ENCODE measurements around the gene SORBS2.

Gene SORBS2

DNA sequence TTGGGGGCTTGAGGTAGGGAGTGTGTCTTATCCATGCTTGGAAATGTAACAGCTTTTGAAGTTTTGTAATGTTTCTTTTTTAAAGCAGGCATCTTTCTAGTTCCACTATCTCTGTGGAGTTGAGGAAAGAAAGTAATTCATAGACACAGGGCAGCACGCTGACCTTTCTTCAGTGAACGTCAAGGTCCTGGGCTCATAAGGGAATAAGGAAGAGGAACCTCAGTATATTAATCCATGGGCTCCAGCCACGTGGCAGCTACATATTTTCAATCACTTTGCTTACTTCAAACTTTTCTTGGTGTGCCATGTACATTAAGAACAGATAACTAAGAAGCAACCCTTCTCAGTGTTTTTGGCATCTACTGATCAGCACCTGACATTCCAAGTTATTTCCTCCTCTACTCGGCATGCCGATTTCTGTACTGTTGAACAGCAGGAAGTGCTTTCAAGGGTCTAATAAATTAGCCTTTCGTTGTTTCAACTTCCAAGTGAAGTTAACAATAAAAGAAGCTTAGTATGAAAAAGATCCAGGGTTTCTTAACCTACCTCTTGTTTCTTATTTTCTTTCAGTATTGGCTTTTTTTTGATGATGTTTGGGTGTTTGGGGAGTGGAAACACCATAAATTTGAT lies 88.2 kb downstream of the SORBS2 start:
- Histone ChIP-seq H3K4me2 (ENCODE audit: insufficient read depth, low read length) (no peak overlapping the region), H3K27ac (ENCODE audit: low read length) (no peak overlapping the region), H2AFZ (ENCODE audit: low read depth, low read length) (no peak overlapping the region), H4K20me1 (ENCODE audit: insufficient read depth, low read length) (no peaks in the 10 kb centered on the region), H3K27me3 (ENCODE audit: insufficient read depth, low read length, poor library complexity) (no peaks in the 10 kb centered on the region), H3K79me2 (ENCODE audit: insufficient read depth, low read length) (no peaks in the 10 kb centered on the region), H3K36me3 (ENCODE audit: insufficient read depth, low read length) (no peaks in the 10 kb centered on the region), H3K9me3 (ENCODE audit: insufficient read depth, low read length, severe bottlenecking) (no peaks in the 10 kb centered on the region), H3K4me3 (ENCODE audit: low read depth in 1 of 2, low read length in 2 of 2) (no peak overlapping the region), H3K4me1 (ENCODE audit: insufficient read depth, low read length) (no peaks in the 10 kb centered on the region), H3K9ac (ENCODE audit: low read depth, low read length) (no peak overlapping the region)
- no peak for ATAC-seq (ENCODE audit: insufficient read depth, low read depth)
- no peak for DNase-seq
- TF ChIP-seq, protein P1, sequence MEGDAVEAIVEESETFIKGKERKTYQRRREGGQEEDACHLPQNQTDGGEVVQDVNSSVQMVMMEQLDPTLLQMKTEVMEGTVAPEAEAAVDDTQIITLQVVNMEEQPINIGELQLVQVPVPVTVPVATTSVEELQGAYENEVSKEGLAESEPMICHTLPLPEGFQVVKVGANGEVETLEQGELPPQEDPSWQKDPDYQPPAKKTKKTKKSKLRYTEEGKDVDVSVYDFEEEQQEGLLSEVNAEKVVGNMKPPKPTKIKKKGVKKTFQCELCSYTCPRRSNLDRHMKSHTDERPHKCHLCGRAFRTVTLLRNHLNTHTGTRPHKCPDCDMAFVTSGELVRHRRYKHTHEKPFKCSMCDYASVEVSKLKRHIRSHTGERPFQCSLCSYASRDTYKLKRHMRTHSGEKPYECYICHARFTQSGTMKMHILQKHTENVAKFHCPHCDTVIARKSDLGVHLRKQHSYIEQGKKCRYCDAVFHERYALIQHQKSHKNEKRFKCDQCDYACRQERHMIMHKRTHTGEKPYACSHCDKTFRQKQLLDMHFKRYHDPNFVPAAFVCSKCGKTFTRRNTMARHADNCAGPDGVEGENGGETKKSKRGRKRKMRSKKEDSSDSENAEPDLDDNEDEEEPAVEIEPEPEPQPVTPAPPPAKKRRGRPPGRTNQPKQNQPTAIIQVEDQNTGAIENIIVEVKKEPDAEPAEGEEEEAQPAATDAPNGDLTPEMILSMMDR (IDR thresholded peaks at IDR 0.05; ENCODE audit: borderline replicate concordance, extremely low read depth, low read length, poor library complexity, severe bottlenecking) = no peak
- TF ChIP-seq EZH2 (IDR thresholded peaks at IDR 0.05; ENCODE audit: borderline replicate concordance, low read depth, low read length, severe bottlenecking) = no peak

DNA sequence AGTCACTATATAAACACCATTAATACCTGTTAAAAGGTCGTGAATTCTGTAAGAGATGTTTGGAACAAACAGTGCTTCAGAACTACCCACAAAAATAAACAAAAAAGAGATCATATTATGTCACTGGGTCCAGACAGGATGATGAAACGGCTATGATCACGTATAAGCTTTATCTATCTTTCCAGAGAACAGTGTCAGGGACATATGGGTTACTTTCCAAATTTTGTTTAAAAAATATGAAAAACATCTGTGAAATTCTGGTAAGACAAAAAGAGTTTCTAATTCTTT lies 90.0 kb downstream of the SORBS2 start:
- Histone ChIP-seq H3K27ac (ENCODE audit: low read length) (no peak overlapping the region), H3K9ac (ENCODE audit: low read depth, low read length) (no peak overlapping the region), H4K20me1 (ENCODE audit: insufficient read depth, low read length) (no peaks in the 10 kb centered on the region), H3K27me3 (ENCODE audit: insufficient read depth, low read length, poor library complexity) (no peaks in the 10 kb centered on the region), H3K4me3 (ENCODE audit: low read depth in 1 of 2, low read length in 2 of 2) (no peak overlapping the region), H3K4me1 (ENCODE audit: insufficient read depth, low read length) (no peaks in the 10 kb centered on the region), H2AFZ (ENCODE audit: low read depth, low read length) (no peak overlapping the region), H3K79me2 (ENCODE audit: insufficient read depth, low read length) (no peaks in the 10 kb centered on the region), H3K4me2 (ENCODE audit: insufficient read depth, low read length) (no peak overlapping the region), H3K36me3 (ENCODE audit: insufficient read depth, low read length) (no peaks in the 10 kb centered on the region), H3K9me3 (ENCODE audit: insufficient read depth, low read length, severe bottlenecking) (no peaks in the 10 kb centered on the region)
- DNase-seq (no peak), ATAC-seq (ENCODE audit: insufficient read depth, low read depth) (no peak)
- TF ChIP-seq EZH2 (IDR thresholded peaks at IDR 0.05; ENCODE audit: borderline replicate concordance, low read depth, low read length, severe bottlenecking) = no peak
- TF ChIP-seq, protein P1 (IDR thresholded peaks at IDR 0.05; ENCODE audit: borderline replicate concordance, extremely low read depth, low read length, poor library complexity, severe bottlenecking) = no peak

DNA sequence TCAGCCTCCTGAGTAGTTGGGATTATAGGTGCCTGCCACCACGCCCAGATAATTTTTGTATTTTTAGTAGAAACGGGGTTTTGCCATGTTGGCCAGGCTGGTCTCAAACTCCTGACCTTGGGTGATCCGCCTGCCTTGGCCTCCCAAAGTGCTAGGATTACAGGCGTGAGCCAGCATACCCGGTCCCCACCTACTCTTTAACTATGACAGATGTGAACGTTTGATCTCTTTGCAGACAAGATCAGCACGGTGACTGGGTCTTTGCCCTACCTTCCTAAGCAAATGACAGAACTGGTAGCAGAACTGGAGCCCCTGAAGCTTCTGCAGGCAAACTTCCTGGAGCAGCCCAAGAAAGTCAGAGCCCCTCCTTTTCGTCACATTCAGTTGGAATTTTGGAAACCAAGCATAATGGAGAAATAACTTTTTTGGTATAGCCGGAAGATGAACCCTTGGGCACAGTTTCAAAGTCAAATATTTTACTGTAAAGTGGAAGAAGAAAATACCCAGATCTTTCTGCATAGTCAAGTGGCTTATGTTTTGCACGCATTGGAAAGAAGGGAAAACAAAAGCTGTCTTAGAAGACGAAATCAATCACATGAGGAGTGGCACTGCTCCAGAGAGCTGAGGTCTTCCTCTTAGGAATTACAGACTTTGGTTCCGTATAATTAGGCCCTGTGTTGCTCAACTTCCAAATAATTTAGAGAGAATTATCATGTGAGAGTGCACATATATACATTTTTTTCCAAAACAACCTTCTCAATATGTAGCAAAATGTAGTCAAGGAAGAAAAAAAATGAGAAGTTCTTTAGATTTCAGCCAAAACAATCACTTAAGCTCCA lies 90.6 kb downstream of the SORBS2 start:
- no peaks in the 10 kb centered on the region for H3K27me3 ChIP-seq (ENCODE audit: insufficient read depth, low read length, poor library complexity)
- no peak overlapping the region for H3K9ac ChIP-seq (ENCODE audit: low read depth, low read length)
- H3K4me2 ChIP-seq (ENCODE audit: insufficient read depth, low read length) = no peak overlapping the region
- no peaks in the 10 kb centered on the region for H3K79me2 ChIP-seq (ENCODE audit: insufficient read depth, low read length)
- no peaks in the 10 kb centered on the region for H3K9me3 ChIP-seq (ENCODE audit: insufficient read depth, low read length, severe bottlenecking)
- DNase-seq (no peak), ATAC-seq (ENCODE audit: insufficient read depth, low read depth) (no peak)
- H2AFZ ChIP-seq (ENCODE audit: low read depth, low read length) = no peak overlapping the region
- H3K4me1 ChIP-seq (ENCODE audit: insufficient read depth, low read length) = no peaks in the 10 kb centered on the region
- TF ChIP-seq, protein P1 (IDR thresholded peaks at IDR 0.05; ENCODE audit: borderline replicate concordance, extremely low read depth, low read length, poor library complexity, severe bottlenecking) = no peak
- no peak for TF ChIP-seq EZH2 (IDR thresholded peaks at IDR 0.05; ENCODE audit: borderline replicate concordance, low read depth, low read length, severe bottlenecking)
- no peak overlapping the region for H3K27ac ChIP-seq (ENCODE audit: low read length)
- H3K36me3 ChIP-seq (ENCODE audit: insufficient read depth, low read length) = no peaks in the 10 kb centered on the region
- H4K20me1 ChIP-seq (ENCODE audit: insufficient read depth, low read length) = no peaks in the 10 kb centered on the region
- H3K4me3 ChIP-seq (ENCODE audit: low read depth in 1 of 2, low read length in 2 of 2) = no peak overlapping the region

Measured in DND-41 (cell line).